ENCODE measurements around the gene PHKB. TPM values are rescaled to one million over a fixed set of nuclear protein-coding genes. Genes with fewer than 3 reads are reported as not detected.

Gene PHKB
- total RNA-seq, 1 experiment from 2014 or later, result 38.8 TPM

DNA sequence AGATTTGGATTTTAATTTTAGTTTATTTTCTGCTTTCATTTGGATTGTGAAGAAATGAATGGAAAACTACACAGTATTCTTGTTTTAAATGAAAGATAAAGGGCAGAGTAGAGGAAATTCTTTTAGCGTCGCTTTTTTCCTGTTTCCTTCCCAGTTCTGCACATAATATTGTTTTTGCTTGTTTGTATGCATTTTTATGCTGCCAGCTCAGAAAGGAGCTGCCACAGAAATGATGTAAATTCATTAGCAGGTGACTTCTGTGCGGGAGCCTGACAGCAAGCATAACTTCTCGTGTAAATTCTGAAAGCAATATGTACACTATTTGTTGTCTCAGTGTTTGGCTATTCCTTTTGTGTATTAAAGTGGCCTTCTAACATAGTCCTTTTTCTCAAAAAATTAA, 234.6 kb downstream of the PHKB start:
- Histone ChIP-seq H2AFZ (ENCODE audit: low read length) (no peak overlapping the region), H3K23me2 (ENCODE audit: insufficient read length, low read depth, low read length, poor library complexity, severe bottlenecking) (no peaks in the 10 kb centered on the region), H4K5ac (ENCODE audit: insufficient read length, low read depth, low read length) (no peak overlapping the region), H3K56ac (ENCODE audit: insufficient read length, low read depth, low read length) (no peak overlapping the region), H3T11ph (ENCODE audit: low read length) (no peak overlapping the region), H4K20me1 (ENCODE audit: control insufficient read depth, insufficient read depth, insufficient read length) (no peaks in the 10 kb centered on the region), H3K79me1 (ENCODE audit: insufficient read depth, low read depth, low read length, poor library complexity, severe bottlenecking) (no peaks in the 10 kb centered on the region), H2BK15ac (ENCODE audit: low read depth, low read length) (no peak overlapping the region), H2BK20ac (ENCODE audit: low read depth, low read length, poor library complexity, severe bottlenecking) (no peak overlapping the region), H3K14ac (ENCODE audit: insufficient read depth, low read length) (no peak overlapping the region), H3K27ac (ENCODE audit: insufficient read length, low read depth, low read length) (no peak overlapping the region), H3K23ac (ENCODE audit: insufficient read length, low read depth, low read length) (no peak overlapping the region), H3K4ac (ENCODE audit: low read depth, low read length) (no peak overlapping the region), H3K79me2 (ENCODE audit: insufficient read depth, low read length) (no peaks in the 10 kb centered on the region), H2BK120ac (ENCODE audit: low read depth, low read length, poor library complexity, severe bottlenecking) (no peak overlapping the region), H3K9ac (ENCODE audit: extremely low read depth, insufficient read length, low read length) (no peak overlapping the region), H2BK12ac (ENCODE audit: insufficient read length, low read depth, low read length) (no peak overlapping the region), H4K91ac (ENCODE audit: insufficient read length, low read depth, low read length) (no peak overlapping the region), H3K4me2 (ENCODE audit: insufficient read depth, insufficient read length, low read length) (no peak overlapping the region), H3K9me3 (ENCODE audit: control insufficient read depth, low read depth, low read length) (no peaks in the 10 kb centered on the region), H4K8ac (replicated peaks; ENCODE audit: insufficient read length, low read depth, low read length) (no peak overlapping the region), H2AK5ac (ENCODE audit: insufficient read length, low read length) (no peak overlapping the region), H3K27me3 (ENCODE audit: insufficient read depth, low read length) (no peaks in the 10 kb centered on the region), H2BK5ac (ENCODE audit: insufficient read length, low read length) (no peak overlapping the region), H3K4me1 (ENCODE audit: insufficient read depth, low read length) (peaks cover 4% of the 10 kb centered on the region; the same call in 1 of the 2 replicates), H3K18ac (ENCODE audit: insufficient read length, low read depth, low read length) (no peak overlapping the region)
- DNase-seq, result no peak
- H3K27me3 Mint-ChIP-seq (ENCODE audit: low read depth), result no peaks in the 10 kb centered on the region
- no peak overlapping the region for H3K4me3 Mint-ChIP-seq
- WGBS (ENCODE audit: extremely low coverage, insufficient read length, low lambda C conversion rate), result no CpG with 5 or more reads among the region's 4 CpGs
- H3K27ac Mint-ChIP-seq, result no peak overlapping the region; a peak in 1 of 7 replicates
- H3K36me3 Mint-ChIP-seq (ENCODE audit: insufficient read depth in 1 of 3, low read depth in 3 of 3), result peaks cover 3 to 12% (median 11%) of the 10 kb centered on the region in 3 experiments; a peak in 6 of 7 replicates
- TF ChIP-seq, protein P1, sequence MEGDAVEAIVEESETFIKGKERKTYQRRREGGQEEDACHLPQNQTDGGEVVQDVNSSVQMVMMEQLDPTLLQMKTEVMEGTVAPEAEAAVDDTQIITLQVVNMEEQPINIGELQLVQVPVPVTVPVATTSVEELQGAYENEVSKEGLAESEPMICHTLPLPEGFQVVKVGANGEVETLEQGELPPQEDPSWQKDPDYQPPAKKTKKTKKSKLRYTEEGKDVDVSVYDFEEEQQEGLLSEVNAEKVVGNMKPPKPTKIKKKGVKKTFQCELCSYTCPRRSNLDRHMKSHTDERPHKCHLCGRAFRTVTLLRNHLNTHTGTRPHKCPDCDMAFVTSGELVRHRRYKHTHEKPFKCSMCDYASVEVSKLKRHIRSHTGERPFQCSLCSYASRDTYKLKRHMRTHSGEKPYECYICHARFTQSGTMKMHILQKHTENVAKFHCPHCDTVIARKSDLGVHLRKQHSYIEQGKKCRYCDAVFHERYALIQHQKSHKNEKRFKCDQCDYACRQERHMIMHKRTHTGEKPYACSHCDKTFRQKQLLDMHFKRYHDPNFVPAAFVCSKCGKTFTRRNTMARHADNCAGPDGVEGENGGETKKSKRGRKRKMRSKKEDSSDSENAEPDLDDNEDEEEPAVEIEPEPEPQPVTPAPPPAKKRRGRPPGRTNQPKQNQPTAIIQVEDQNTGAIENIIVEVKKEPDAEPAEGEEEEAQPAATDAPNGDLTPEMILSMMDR (conservative IDR thresholded peaks at IDR 0.05), result no peak
- H3K9me3 Mint-ChIP-seq, result no peaks in the 10 kb centered on the region
- peaks cover 10 to 15% of the 10 kb centered on the region in 2 experiments for H3K4me1 Mint-ChIP-seq
